Panc1 (cell line): Measurements from ENCODE around the gene UBE2G1. TPM values are rescaled to one million over a fixed set of nuclear protein-coding genes. Genes with fewer than 3 reads are reported as not detected.
A peak's percentile ranks its signal among the peaks of the same experiment; 100 is the strongest.

Source experiments
- ATAC-seq: fragments of 200-7000 bp; cut with Tn5 transposase; 2 replicates; pipeline ENCODE4 v1.9.1; 2020; ENCODE audit warnings: mild to moderate bottlenecking, moderate library complexity
- BruUV-seq: library from RNA; stranded (reverse); fragments of 400-500 nt; replicated peaks from 2 replicates; lab custom pipeline; 2021; lab: Mats Ljungman, UMichigan
- CTCF ChIA-PET: fragments of 300-600 bp; sonication (Branson Sonifier 250); formaldehyde crosslinking; loops from one replicate; lab custom pipeline; 2022; ENCODE audit warnings: antibody characterized with exemption; lab: Charles Lee
- POLR2A ChIA-PET: fragments of 300-600 bp; sonication (Branson Sonifier 250); formaldehyde crosslinking; loops from one replicate; lab custom pipeline; 2022; ENCODE audit warnings: antibody characterized with exemption; lab: Charles Lee
- DNase-seq: peaks from one replicate; pipeline ENCODE4 v3.0.0-alpha.2; 2010; ENCODE audit warnings: low read depth, low spot score
- H3K27ac ChIP-seq: 2 replicates; pipeline ENCODE4 v1.5.1; 2011; ENCODE audit warnings: mild to moderate bottlenecking, low read length, inconsistent platforms
- H3K27me3 ChIP-seq: fragments of 200-500 bp; sonication (Bioruptor generic); 2 replicates; pipeline ENCODE4 v1.6.0; 2014; ENCODE audit warnings: low read length, inconsistent platforms; ENCODE audit not compliant: control insufficient read depth, insufficient read depth
- H3K36me3 ChIP-seq: fragments of 200-500 bp; sonication (Bioruptor generic); 2 replicates; pipeline ENCODE4 v1.5.1; 2014; ENCODE audit warnings: inconsistent platforms, mild to moderate bottlenecking, low read length, moderate library complexity; ENCODE audit not compliant: control insufficient read depth, insufficient read depth
- H3K4me1 ChIP-seq: 2 replicates; pipeline ENCODE4 v1.5.1; 2011; ENCODE audit warnings: inconsistent platforms, mild to moderate bottlenecking, low read length, moderate library complexity; ENCODE audit not compliant: control insufficient read depth, insufficient read depth
- H3K4me3 ChIP-seq, 2 experiments: 2 replicates each; pipeline ENCODE4 v1.5.1; 2011 to 2012; ENCODE audit warnings: low read depth in 2 of 2, low read length in 2 of 2, mild to moderate bottlenecking in 2 of 2, inconsistent platforms in 1 of 2, moderate library complexity in 1 of 2
- H3K9me3 ChIP-seq: fragments of 200-500 bp; sonication (Bioruptor generic); 2 replicates; pipeline ENCODE4 v1.5.1; 2014; ENCODE audit warnings: low read depth, mild to moderate bottlenecking, inconsistent platforms, low read length, moderate library complexity; ENCODE audit not compliant: control insufficient read depth, insufficient read depth
- POLR2AphosphoS5 ChIP-seq: IDR thresholded peaks from 2 replicates; pipeline ENCODE4 v1.6.1; 2012; ENCODE audit warnings: mild to moderate bottlenecking, low read depth, low read length, moderate library complexity
- SIN3A ChIP-seq: IDR thresholded peaks from 2 replicates; pipeline ENCODE4 v1.6.1; 2012; ENCODE audit warnings: low read depth, mild to moderate bottlenecking, low read length, moderate library complexity, borderline replicate concordance; ENCODE audit not compliant: insufficient read depth
- TCF7L2 ChIP-seq: IDR thresholded peaks from 2 replicates; pipeline ENCODE4 v1.6.1; 2011; ENCODE audit warnings: mild to moderate bottlenecking, low read depth, low read length, inconsistent platforms
- in situ Hi-C: cut with HindIII; loops from 2 replicates; pipeline ENCODE4 v1.10.0; 2016; ENCODE audit warnings: low sequenced_read_pairs, low pct_unique_long_range_greater_than_20kb
- intact Hi-C: fragments of 100-400 bp; cut with micrococcal nuclease; formaldehyde crosslinking; loops from one replicate; pipeline ENCODE4 v1.10.0; 2022; ENCODE audit not compliant: unreplicated experiment
- total RNA-seq: library from RNA; stranded (reverse); gene quantifications from one replicate; pipeline ENCODE4 v1.2.1, GENCODE V29; 2021; ENCODE audit not compliant: unreplicated experiment
- TF ChIP-seq, protein P1 (sequence below): fragments of 450-650 bp; IDR thresholded peaks from 2 replicates; pipeline ENCODE4 v1.5.1; 2017; ENCODE audit warnings: mild to moderate bottlenecking
- TF ChIP-seq, protein P2 (sequence below), 2 experiments: IDR thresholded peaks; 2 replicates each; pipeline ENCODE4 v1.6.1; 2011 to 2012; ENCODE audit warnings: low read depth in 2 of 2, control low read depth in 1 of 2, low read length in 1 of 2, mild to moderate bottlenecking in 1 of 2, moderate library complexity in 1 of 2; ENCODE audit not compliant: insufficient read depth in 1 of 2

Gene UBE2G1
- total RNA-seq, 1 experiment from 2014 or later, result 119 TPM

DNA sequence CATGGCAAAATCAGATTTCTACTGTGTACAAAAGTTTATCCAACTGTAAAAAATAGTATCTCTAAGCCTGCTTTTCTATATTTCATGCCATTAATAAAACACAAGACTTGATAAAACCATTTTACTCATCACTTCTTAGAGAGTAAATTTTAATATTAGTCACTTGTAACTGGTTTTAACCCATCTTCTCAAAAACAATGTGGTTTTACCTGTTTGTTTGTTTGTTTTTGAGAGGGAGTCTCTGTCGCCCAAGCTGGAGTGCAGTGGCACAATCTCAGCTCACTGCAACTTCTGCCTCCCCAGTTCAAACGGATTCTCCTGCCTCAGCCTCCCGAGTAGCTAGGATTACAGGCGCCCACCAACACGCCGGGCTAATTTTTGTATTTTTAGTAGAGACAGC, 32.1 kb downstream of the UBE2G1 start:
- Histone ChIP-seq H3K27me3 (no peaks in the 10 kb centered on the region), H3K27ac (no peak overlapping the region), H3K9me3 (no peaks in the 10 kb centered on the region), H3K4me3 (no peak overlapping the region), H3K4me1 (peaks cover 38% of the 10 kb centered on the region), H3K36me3 (no peaks in the 10 kb centered on the region)
- ChIA-PET CTCF (no interaction called here), POLR2A (interaction anchor here (0.6 kb wide), 1 partner anchor 10 kb away, joined by 3 read pairs; no protein-coding TSS in a partner anchor)
- intact Hi-C loops (no loop called here), in situ Hi-C loops (no loop called here)
- ATAC-seq (no peak), DNase-seq (no peak)
- TF ChIP-seq TCF7L2 (no peak), SIN3A (no peak)
- TF ChIP-seq, protein P1, sequence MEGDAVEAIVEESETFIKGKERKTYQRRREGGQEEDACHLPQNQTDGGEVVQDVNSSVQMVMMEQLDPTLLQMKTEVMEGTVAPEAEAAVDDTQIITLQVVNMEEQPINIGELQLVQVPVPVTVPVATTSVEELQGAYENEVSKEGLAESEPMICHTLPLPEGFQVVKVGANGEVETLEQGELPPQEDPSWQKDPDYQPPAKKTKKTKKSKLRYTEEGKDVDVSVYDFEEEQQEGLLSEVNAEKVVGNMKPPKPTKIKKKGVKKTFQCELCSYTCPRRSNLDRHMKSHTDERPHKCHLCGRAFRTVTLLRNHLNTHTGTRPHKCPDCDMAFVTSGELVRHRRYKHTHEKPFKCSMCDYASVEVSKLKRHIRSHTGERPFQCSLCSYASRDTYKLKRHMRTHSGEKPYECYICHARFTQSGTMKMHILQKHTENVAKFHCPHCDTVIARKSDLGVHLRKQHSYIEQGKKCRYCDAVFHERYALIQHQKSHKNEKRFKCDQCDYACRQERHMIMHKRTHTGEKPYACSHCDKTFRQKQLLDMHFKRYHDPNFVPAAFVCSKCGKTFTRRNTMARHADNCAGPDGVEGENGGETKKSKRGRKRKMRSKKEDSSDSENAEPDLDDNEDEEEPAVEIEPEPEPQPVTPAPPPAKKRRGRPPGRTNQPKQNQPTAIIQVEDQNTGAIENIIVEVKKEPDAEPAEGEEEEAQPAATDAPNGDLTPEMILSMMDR, result no peak
- TF ChIP-seq, protein P2, sequence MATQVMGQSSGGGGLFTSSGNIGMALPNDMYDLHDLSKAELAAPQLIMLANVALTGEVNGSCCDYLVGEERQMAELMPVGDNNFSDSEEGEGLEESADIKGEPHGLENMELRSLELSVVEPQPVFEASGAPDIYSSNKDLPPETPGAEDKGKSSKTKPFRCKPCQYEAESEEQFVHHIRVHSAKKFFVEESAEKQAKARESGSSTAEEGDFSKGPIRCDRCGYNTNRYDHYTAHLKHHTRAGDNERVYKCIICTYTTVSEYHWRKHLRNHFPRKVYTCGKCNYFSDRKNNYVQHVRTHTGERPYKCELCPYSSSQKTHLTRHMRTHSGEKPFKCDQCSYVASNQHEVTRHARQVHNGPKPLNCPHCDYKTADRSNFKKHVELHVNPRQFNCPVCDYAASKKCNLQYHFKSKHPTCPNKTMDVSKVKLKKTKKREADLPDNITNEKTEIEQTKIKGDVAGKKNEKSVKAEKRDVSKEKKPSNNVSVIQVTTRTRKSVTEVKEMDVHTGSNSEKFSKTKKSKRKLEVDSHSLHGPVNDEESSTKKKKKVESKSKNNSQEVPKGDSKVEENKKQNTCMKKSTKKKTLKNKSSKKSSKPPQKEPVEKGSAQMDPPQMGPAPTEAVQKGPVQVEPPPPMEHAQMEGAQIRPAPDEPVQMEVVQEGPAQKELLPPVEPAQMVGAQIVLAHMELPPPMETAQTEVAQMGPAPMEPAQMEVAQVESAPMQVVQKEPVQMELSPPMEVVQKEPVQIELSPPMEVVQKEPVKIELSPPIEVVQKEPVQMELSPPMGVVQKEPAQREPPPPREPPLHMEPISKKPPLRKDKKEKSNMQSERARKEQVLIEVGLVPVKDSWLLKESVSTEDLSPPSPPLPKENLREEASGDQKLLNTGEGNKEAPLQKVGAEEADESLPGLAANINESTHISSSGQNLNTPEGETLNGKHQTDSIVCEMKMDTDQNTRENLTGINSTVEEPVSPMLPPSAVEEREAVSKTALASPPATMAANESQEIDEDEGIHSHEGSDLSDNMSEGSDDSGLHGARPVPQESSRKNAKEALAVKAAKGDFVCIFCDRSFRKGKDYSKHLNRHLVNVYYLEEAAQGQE (IDR thresholded peaks at IDR 0.05; ENCODE audit: insufficient read depth in 1 of 2, low read depth in 2 of 2, low read length in 1 of 2), result no peak
- no TSS peak for BruUV-seq

DNA sequence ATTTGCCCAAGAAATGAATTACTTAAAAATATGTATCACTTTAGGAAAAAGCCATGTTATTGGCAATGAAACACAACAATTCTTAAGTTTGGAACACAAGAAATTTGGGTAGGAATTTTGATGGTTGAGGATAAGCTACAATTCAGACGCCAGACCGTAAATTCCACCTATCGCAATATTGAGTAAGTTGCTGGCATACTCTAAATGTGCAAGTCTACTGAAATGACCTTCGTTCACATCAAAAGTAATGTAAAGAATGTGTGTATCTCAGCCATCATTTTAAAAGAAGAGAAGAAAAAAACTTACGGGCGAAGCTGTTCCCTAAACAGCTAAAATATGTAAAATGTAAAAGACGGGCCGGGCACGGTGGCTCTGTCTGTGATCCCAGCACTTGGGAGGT, 33.4 kb downstream of the UBE2G1 start:
- intact Hi-C loops (no loop called here), in situ Hi-C loops (no loop called here)
- ChIA-PET POLR2A (no interaction called here), CTCF (no interaction called here)
- no peaks in the 10 kb centered on the region for H3K27me3 ChIP-seq
- peak overlapping the region; percentile 57; the same call in 1 of the 2 replicates for H3K27ac ChIP-seq
- ATAC-seq (no peak), DNase-seq (no peak)
- BruUV-seq, result no TSS peak
- TF ChIP-seq, protein P1, result no peak
- no peak for TF ChIP-seq POLR2AphosphoS5
- TF ChIP-seq TCF7L2, result no peak
- no peak for TF ChIP-seq SIN3A
- TF ChIP-seq, protein P2 (IDR thresholded peaks at IDR 0.05; ENCODE audit: insufficient read depth in 1 of 2, low read depth in 2 of 2, low read length in 1 of 2), result no peak
- no peak overlapping the region for H3K4me3 ChIP-seq
- no peaks in the 10 kb centered on the region for H3K9me3 ChIP-seq
- H3K36me3 ChIP-seq, result no peaks in the 10 kb centered on the region
- H3K4me1 ChIP-seq, result peaks cover 42% of the 10 kb centered on the region
